ENCODE measurements around the gene ANKRD17.
"Not testable (repeated sequence)": the region's sequence is repeated elsewhere in the genome, so short reads cannot be mapped to it uniquely, and the experiment has no call there.

The ANKRD17 gene

DNA sequence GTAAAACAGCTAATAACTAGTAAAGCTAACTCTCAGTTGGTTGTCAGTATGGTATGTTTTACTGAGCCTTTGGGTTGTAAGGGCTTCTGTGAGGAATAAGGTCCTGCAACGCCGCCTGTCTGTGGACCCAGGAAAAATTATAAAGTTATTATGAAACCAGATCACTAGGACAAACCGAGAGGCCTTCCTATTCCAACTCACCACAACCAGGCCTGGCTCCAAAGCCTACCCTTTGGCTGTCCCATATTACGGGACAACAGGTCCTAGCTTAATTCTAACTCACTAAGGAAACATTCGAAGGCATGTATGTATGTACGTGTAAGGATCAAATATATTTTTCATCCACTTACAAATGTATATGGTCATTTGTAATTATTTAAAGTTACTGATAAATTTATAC lies 1.4 kb downstream of the ANKRD17 start:
- peak overlapping the region; percentile 95 for H3K4me3 ChIP-seq (ENCODE audit: low read depth, low read length)
- peak; percentile 63 for DNase-seq (ENCODE audit: low read depth)
- TF ChIP-seq, protein P1, sequence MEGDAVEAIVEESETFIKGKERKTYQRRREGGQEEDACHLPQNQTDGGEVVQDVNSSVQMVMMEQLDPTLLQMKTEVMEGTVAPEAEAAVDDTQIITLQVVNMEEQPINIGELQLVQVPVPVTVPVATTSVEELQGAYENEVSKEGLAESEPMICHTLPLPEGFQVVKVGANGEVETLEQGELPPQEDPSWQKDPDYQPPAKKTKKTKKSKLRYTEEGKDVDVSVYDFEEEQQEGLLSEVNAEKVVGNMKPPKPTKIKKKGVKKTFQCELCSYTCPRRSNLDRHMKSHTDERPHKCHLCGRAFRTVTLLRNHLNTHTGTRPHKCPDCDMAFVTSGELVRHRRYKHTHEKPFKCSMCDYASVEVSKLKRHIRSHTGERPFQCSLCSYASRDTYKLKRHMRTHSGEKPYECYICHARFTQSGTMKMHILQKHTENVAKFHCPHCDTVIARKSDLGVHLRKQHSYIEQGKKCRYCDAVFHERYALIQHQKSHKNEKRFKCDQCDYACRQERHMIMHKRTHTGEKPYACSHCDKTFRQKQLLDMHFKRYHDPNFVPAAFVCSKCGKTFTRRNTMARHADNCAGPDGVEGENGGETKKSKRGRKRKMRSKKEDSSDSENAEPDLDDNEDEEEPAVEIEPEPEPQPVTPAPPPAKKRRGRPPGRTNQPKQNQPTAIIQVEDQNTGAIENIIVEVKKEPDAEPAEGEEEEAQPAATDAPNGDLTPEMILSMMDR (IDR thresholded peaks at IDR 0.05; ENCODE audit: control insufficient read depth, extremely low read depth, insufficient read depth) = peak; percentile 63

DNA sequence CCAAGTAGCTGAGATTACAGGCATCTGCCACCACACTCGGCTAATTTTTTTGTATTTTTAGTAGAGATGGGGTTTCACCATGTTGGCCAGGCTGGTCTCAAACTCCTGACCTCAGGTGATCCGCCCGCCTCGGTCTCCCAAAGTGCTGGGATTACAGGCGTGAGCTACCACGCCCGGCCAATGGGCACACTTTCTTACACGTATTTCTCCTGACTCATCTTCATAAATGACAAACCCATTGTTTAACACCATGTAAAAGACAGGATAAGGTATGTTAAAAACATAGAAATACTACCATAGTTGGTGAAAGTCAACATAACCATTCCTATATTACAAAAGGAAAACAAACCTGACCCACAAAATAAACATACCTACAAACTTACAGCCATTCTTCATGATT lies 2.8 kb downstream of the ANKRD17 start:
- not testable (repeated sequence) for DNase-seq (ENCODE audit: low read depth); H3K4me3 ChIP-seq (ENCODE audit: low read depth, low read length)

DNA sequence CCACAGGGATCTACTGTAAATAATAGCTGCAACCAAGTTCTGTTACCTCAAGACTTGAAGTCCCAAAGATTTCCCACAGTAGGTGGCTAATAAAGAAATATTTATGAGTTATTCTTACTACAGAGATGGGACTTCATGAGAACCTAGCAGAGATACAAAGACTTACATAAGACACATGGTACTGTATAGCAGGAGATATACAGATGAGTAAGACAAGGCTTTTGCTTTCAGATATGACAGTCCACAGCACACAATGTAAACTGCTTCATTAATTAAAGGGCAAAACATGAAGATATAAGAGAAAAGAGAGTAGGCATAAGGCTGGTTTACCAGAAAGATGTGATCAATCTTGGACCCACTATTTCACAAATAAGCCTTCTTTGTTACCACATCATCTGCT lies 6.6 kb downstream of the ANKRD17 start:
- TF ChIP-seq, protein P1 (IDR thresholded peaks at IDR 0.05; ENCODE audit: control insufficient read depth, extremely low read depth, insufficient read depth) = no peak
- DNase-seq (ENCODE audit: low read depth) = no peak
- no peak overlapping the region for H3K4me3 ChIP-seq (ENCODE audit: low read depth, low read length)

DNA sequence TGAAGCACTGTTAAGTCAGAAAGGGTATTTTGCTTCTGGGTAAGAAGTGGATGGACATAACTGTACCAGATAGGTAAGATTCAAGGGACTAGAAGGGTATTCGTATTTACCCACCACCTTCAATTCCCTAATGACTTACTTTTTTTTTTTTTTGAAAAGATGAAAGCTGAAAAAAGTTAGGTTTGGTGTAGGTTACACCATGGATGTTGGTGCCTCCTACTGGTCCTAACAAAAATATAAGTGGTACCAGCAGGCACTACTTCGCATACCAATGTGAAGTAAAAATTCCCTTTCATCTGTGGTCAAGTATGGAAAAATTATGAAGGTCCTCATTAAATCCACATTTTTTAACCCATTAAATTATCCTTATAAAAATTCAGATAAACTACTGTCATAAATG lies 7.2 kb downstream of the ANKRD17 start:
- no peak overlapping the region for H3K4me3 ChIP-seq (ENCODE audit: low read depth, low read length)
- no peak for DNase-seq (ENCODE audit: low read depth)
- TF ChIP-seq, protein P1 (IDR thresholded peaks at IDR 0.05; ENCODE audit: control insufficient read depth, extremely low read depth, insufficient read depth) = no peak

DNA sequence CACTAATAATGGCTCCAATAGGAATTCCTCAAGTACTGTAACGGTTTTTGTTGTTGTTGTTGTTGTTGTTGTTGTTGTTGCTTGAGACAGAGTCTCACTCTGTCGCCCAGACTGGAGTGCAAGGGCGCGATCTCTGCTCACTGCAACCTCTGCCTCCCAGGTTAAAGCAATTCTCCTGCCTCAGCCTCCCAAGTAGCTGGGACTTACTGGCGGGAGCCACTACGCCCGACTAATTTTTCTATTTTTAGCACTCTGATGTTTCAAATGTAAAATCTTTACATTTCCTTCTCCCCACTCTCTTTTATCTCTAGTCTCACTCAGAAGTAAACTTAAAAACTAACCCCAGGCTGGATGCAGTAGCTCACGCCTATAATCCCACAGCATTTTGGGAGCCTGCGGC lies 8.0 kb downstream of the ANKRD17 start:
- no peak for DNase-seq (ENCODE audit: low read depth)
- no peak overlapping the region for H3K4me3 ChIP-seq (ENCODE audit: low read depth, low read length)
- TF ChIP-seq, protein P1 (IDR thresholded peaks at IDR 0.05; ENCODE audit: control insufficient read depth, extremely low read depth, insufficient read depth) = no peak

DNA sequence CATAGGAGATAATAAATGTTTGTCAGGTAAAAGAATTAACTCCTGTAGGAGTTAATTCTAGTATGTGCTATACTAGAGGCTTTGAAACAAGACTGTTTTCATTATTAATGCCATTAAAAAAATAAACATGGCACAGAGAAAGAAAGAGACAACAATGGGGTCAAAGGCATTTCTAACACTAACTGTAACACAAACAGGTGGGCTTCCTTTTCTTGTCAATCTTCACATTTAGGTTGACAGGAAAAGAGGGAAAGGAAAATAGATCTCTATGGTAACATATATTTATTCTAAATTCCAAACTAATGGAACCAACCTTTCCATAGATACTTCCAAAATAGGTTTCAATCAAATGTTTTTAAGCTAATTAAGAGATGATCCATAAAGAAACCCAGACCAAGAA lies 9.8 kb downstream of the ANKRD17 start:
- no peak overlapping the region for H3K4me3 ChIP-seq (ENCODE audit: low read depth, low read length)
- DNase-seq (ENCODE audit: low read depth) = no peak
- TF ChIP-seq, protein P1 (IDR thresholded peaks at IDR 0.05; ENCODE audit: control insufficient read depth, extremely low read depth, insufficient read depth) = no peak

DNA sequence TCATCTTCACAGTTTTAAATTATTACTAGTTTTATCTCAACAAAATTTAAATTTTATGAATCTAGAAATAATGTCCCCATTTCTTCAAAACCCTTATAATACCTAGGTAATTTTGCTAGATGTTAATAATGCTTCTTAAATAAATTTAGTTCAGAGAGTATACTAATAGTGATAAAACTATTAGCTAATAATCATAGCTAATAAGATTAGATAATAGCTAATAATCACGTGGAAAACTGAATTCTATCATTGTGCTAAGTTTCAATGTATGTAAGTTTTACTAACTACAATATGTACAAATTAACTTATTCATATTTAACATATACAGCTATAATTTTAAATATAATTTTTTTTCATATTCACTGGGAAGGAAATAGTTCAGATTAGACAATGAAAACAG lies 10.2 kb downstream of the ANKRD17 start:
- TF ChIP-seq, protein P1 (IDR thresholded peaks at IDR 0.05; ENCODE audit: control insufficient read depth, extremely low read depth, insufficient read depth) = no peak
- DNase-seq (ENCODE audit: low read depth) = no peak

More for the DNA sequence above, 10.2 kb downstream of the ANKRD17 start:
- H3K4me3 ChIP-seq (ENCODE audit: low read depth, low read length) = no peak overlapping the region

All from LNCaP clone FGC (cell line).